Measurements from ENCODE around the gene GADD45G.

Gene GADD45G

GRCh38 chr9:89640361-89640760, 35.5 kb downstream of the GADD45G start:
- no peak overlapping the region for H3K27ac ChIP-seq (ENCODE audit: poor library complexity, severe bottlenecking)
- no peak overlapping the region for H3K4me3 ChIP-seq (ENCODE audit: severe bottlenecking)
- H3K27me3 ChIP-seq (ENCODE audit: insufficient read depth, poor library complexity, severe bottlenecking): no peaks in the 10 kb centered on the region
- no peaks in the 10 kb centered on the region for H3K36me3 ChIP-seq (ENCODE audit: low read depth)
- no peak for DNase-seq (ENCODE audit: low spot score)
- ATAC-seq (ENCODE audit: low read depth): no peak
- TF ChIP-seq, protein P1, sequence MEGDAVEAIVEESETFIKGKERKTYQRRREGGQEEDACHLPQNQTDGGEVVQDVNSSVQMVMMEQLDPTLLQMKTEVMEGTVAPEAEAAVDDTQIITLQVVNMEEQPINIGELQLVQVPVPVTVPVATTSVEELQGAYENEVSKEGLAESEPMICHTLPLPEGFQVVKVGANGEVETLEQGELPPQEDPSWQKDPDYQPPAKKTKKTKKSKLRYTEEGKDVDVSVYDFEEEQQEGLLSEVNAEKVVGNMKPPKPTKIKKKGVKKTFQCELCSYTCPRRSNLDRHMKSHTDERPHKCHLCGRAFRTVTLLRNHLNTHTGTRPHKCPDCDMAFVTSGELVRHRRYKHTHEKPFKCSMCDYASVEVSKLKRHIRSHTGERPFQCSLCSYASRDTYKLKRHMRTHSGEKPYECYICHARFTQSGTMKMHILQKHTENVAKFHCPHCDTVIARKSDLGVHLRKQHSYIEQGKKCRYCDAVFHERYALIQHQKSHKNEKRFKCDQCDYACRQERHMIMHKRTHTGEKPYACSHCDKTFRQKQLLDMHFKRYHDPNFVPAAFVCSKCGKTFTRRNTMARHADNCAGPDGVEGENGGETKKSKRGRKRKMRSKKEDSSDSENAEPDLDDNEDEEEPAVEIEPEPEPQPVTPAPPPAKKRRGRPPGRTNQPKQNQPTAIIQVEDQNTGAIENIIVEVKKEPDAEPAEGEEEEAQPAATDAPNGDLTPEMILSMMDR (IDR thresholded peaks at IDR 0.05; ENCODE audit: poor library complexity, severe bottlenecking): no peak
- no peaks in the 10 kb centered on the region for H3K9me3 ChIP-seq (ENCODE audit: severe bottlenecking)
- H3K4me1 ChIP-seq (ENCODE audit: insufficient read depth, poor library complexity, severe bottlenecking): peaks cover 5% of the 10 kb centered on the region

- H3K4me1 ChIP-seq (ENCODE audit: insufficient read depth, poor library complexity, severe bottlenecking): peaks cover 1% of the 10 kb centered on the region
- no peaks in the 10 kb centered on the region for H3K9me3 ChIP-seq (ENCODE audit: severe bottlenecking)
- no peaks in the 10 kb centered on the region for H3K27me3 ChIP-seq (ENCODE audit: insufficient read depth, poor library complexity, severe bottlenecking)
- DNase-seq (ENCODE audit: low spot score) (no peak), ATAC-seq (ENCODE audit: low read depth) (no peak)
- TF ChIP-seq, protein P1 (IDR thresholded peaks at IDR 0.05; ENCODE audit: poor library complexity, severe bottlenecking): no peak
- no peak overlapping the region for H3K4me3 ChIP-seq (ENCODE audit: severe bottlenecking)
- H3K27ac ChIP-seq (ENCODE audit: poor library complexity, severe bottlenecking): no peak overlapping the region
- H3K36me3 ChIP-seq (ENCODE audit: low read depth): no peaks in the 10 kb centered on the region
Observed at GRCh38 chr9:89640801-89641200, 36.0 kb downstream of the GADD45G start.

DNA sequence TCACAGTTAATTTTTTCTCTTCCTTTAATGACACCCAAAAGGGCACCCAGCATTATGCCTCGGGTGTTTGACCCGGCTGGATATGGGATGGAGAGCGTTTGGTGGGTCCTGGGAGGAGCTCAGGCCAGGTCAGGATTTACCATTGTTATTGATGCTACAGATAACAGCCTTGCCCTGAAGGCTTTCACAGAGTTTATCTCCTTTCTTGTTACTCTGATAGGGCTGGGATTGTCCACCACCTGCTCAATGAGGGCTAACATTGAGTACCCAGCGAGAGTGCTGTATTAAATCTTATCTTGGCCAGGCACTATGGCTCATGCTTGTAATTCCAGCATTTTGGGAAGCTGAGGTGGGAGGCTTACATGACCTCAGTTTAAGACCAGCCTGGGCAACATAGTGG, 37.2 kb downstream of the GADD45G start:
- no peaks in the 10 kb centered on the region for H3K36me3 ChIP-seq (ENCODE audit: low read depth)
- H3K4me1 ChIP-seq (ENCODE audit: insufficient read depth, poor library complexity, severe bottlenecking): no peaks in the 10 kb centered on the region
- H3K27ac ChIP-seq (ENCODE audit: poor library complexity, severe bottlenecking): no peak overlapping the region
- no peaks in the 10 kb centered on the region for H3K27me3 ChIP-seq (ENCODE audit: insufficient read depth, poor library complexity, severe bottlenecking)
- ATAC-seq (ENCODE audit: low read depth): no peak
- no peaks in the 10 kb centered on the region for H3K9me3 ChIP-seq (ENCODE audit: severe bottlenecking)
- TF ChIP-seq, protein P1 (IDR thresholded peaks at IDR 0.05; ENCODE audit: poor library complexity, severe bottlenecking): no peak
- no peak overlapping the region for H3K4me3 ChIP-seq (ENCODE audit: severe bottlenecking)
- DNase-seq (ENCODE audit: low spot score): no peak

DNA sequence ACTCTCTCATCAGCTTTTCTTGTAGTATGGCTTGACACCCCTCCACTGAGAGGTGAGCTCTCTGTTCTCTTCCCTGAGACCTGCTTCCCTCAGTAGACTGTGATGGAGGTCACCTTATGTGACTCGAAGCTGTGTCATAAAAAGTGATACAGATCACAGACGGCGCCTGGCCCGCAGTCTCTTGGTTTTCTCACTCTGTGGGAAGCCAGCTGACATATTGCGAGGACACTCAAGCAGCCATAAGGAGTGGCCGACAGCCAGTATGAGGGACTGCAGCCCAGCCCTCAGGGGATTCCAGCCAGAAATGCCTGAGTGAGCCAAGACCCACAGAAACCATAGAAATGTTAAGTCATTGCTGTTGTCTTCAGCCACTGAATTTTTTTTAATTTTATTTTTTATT, 38.0 kb downstream of the GADD45G start:
- no peaks in the 10 kb centered on the region for H3K4me1 ChIP-seq (ENCODE audit: insufficient read depth, poor library complexity, severe bottlenecking)
- H3K9me3 ChIP-seq (ENCODE audit: severe bottlenecking): no peaks in the 10 kb centered on the region
- no peak overlapping the region for H3K4me3 ChIP-seq (ENCODE audit: severe bottlenecking)
- H3K27ac ChIP-seq (ENCODE audit: poor library complexity, severe bottlenecking): no peak overlapping the region
- DNase-seq (ENCODE audit: low spot score) (no peak), ATAC-seq (ENCODE audit: low read depth) (no peak)
- no peaks in the 10 kb centered on the region for H3K27me3 ChIP-seq (ENCODE audit: insufficient read depth, poor library complexity, severe bottlenecking)
- H3K36me3 ChIP-seq (ENCODE audit: low read depth): no peaks in the 10 kb centered on the region
- TF ChIP-seq, protein P1 (IDR thresholded peaks at IDR 0.05; ENCODE audit: poor library complexity, severe bottlenecking): no peak

GRCh38 chr9:89646189-89646939, 41.6 kb downstream of the GADD45G start:
- Histone ChIP-seq H3K27ac (ENCODE audit: poor library complexity, severe bottlenecking) (no peak overlapping the region), H3K36me3 (ENCODE audit: low read depth) (no peaks in the 10 kb centered on the region), H3K4me1 (ENCODE audit: insufficient read depth, poor library complexity, severe bottlenecking) (no peaks in the 10 kb centered on the region), H3K27me3 (ENCODE audit: insufficient read depth, poor library complexity, severe bottlenecking) (no peaks in the 10 kb centered on the region), H3K4me3 (ENCODE audit: severe bottlenecking) (no peak overlapping the region), H3K9me3 (ENCODE audit: severe bottlenecking) (no peaks in the 10 kb centered on the region)
- ATAC-seq (ENCODE audit: low read depth) (no peak), DNase-seq (ENCODE audit: low spot score) (no peak)
- TF ChIP-seq, protein P1 (IDR thresholded peaks at IDR 0.05; ENCODE audit: poor library complexity, severe bottlenecking): no peak
